Stimulated activated CD8-positive, alpha-beta memory T cell treated with anti-CD3 and anti-CD28 coated beads, Interleukin-2, amount 100 ng/mL, for 48 hours (primary cell): Measurements from ENCODE around the gene FZD10.

Source experiments
- DNase-seq, 2 donors: peaks; one replicate each; pipeline ENCODE4 v3.0.0-alpha.2; 2020; ENCODE audit warnings: low read depth in 2 of 2

Gene FZD10

GRCh38 chr12:130212384-130212989 lies 50.2 kb downstream of the FZD10 start:
- no peak for DNase-seq

DNA sequence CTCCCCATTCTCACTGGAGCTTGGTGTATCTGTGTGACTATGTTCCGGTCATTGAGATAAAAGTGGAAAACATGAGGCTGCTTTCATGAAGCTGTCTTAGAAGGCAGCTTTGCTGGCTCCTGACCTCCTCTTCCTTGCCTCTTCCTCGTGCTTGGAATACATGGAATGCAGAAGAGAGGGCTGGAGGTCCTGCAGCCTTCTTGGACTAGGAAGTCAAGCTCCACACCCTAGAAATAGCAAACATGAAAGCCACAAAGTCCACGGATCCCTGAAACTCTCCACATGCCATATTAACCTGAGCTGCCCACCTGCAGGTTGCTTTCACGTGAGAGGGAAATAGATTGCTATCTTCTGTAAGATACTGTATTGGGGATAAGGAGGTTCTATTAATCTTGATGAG lies 51.0 kb downstream of the FZD10 start:
- DNase-seq = no peak

- no peak for DNase-seq
Observed at GRCh38 chr12:130214686-130215395, 52.6 kb downstream of the FZD10 start.
